Bronchial epithelial cell (primary cell): ENCODE results near the gene ZSCAN1. TPM values are rescaled to one million over a fixed set of nuclear protein-coding genes. Genes with fewer than 3 reads are reported as not detected.
"Not testable (repeated sequence)": the region's sequence is repeated elsewhere in the genome, so short reads cannot be mapped to it uniquely, and the experiment has no call there.

Source experiments
- DNase-seq: peaks from one replicate; pipeline ENCODE4 v3.0.0-alpha.2; 2010; ENCODE audit warnings: low read depth
- FAIRE-seq: peaks from 2 replicates; lab custom pipeline; 2011; peaks lifted over from hg19 to GRCh38; lab: Jason Lieb, UNC
- H3K27me3 ChIP-seq: 2 replicates; pipeline ENCODE4 v1.5.1; 2011; ENCODE audit warnings: low read length; ENCODE audit not compliant: control insufficient read depth, insufficient read depth
- H3K36me3 ChIP-seq: 2 replicates; pipeline ENCODE4 v1.5.1; 2011; ENCODE audit warnings: low read length; ENCODE audit not compliant: control insufficient read depth, insufficient read depth
- H3K4me3 ChIP-seq: 2 replicates; pipeline ENCODE4 v1.5.1; 2011; ENCODE audit warnings: mild to moderate bottlenecking, low read depth, low read length, control low read depth
- total RNA-seq: library from RNA; depleted of rRNA; stranded (reverse); fragments of >200 nt; gene quantifications from 2 replicates; pipeline ENCODE4 v1.2.1, GENCODE V29; 2014
- TF ChIP-seq, protein P1 (sequence below): IDR thresholded peaks from 2 replicates; pipeline ENCODE4 v1.5.1; 2011; ENCODE audit warnings: mild to moderate bottlenecking, moderate library complexity, low read length, control low read depth, inconsistent platforms; ENCODE audit not compliant: insufficient read depth, severe bottlenecking

Gene ZSCAN1
- total RNA-seq, 1 donor from 2014 or later = under 0.01 TPM

GRCh38 chr19:58003174-58003828 is 30.5 kb upstream of the ZSCAN1 start:
- H3K27me3 ChIP-seq = no peaks in the 10 kb centered on the region
- FAIRE-seq (no peak), DNase-seq (peak; percentile 12)
- H3K36me3 ChIP-seq = peaks cover 24% of the 10 kb centered on the region
- TF ChIP-seq, protein P1, sequence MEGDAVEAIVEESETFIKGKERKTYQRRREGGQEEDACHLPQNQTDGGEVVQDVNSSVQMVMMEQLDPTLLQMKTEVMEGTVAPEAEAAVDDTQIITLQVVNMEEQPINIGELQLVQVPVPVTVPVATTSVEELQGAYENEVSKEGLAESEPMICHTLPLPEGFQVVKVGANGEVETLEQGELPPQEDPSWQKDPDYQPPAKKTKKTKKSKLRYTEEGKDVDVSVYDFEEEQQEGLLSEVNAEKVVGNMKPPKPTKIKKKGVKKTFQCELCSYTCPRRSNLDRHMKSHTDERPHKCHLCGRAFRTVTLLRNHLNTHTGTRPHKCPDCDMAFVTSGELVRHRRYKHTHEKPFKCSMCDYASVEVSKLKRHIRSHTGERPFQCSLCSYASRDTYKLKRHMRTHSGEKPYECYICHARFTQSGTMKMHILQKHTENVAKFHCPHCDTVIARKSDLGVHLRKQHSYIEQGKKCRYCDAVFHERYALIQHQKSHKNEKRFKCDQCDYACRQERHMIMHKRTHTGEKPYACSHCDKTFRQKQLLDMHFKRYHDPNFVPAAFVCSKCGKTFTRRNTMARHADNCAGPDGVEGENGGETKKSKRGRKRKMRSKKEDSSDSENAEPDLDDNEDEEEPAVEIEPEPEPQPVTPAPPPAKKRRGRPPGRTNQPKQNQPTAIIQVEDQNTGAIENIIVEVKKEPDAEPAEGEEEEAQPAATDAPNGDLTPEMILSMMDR = no peak
- peak overlapping the region; percentile 77 for H3K4me3 ChIP-seq

DNA sequence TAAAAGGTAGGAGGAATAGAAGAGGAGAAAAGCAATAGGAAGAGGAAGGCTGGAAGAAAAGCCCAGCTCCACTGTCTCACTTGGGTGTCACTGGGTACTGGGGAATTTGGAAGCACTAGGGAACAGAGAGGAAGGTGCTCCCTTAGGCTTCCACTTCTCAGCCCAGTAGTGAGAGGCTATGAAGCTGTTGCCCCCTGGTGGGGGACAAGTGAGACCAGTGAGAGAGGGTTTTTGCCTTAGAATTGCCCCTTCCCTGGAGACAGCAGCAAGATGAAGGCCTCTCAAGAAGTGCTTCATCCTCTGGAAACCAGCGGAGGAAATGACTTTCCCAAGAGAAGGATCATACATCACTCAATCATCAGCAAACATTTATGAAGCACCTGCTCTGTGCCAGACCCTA is 26.5 kb upstream of the ZSCAN1 start:
- FAIRE-seq = no peak
- TF ChIP-seq, protein P1 = no peak

DNA sequence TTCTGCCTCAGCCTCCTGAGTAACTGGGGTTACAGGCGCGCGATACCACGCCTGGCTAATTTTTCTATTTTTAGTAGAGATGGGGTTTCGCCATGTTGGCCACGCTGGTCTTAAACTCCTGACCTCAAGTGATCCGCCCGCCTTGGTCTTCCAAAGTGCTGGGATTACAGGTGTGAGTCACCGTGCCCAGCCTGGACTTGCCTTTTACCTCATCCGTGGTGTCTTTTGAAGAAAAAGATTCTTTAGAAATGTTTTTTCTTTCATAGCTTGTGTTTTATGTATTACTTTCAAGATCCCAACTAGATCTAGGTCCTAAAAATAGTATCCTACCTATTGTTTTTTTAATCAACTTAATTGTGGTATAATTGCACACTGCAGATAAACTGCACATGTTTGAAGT is 24.9 kb upstream of the ZSCAN1 start:
- not testable (repeated sequence) for FAIRE-seq, H3K27me3 ChIP-seq, H3K36me3 ChIP-seq
- peak; percentile 77 for DNase-seq
- peak overlapping the region; percentile 66 for H3K4me3 ChIP-seq

More for the DNA sequence above, 26.5 kb upstream of the ZSCAN1 start:
- DNase-seq = no peak
- no peak overlapping the region for H3K4me3 ChIP-seq
- H3K27me3 ChIP-seq = no peaks in the 10 kb centered on the region
- H3K36me3 ChIP-seq = peaks cover 7% of the 10 kb centered on the region

- Histone ChIP-seq H3K4me3 (peak overlapping the region; percentile 66), H3K36me3 (peaks cover 5% of the 10 kb centered on the region), H3K27me3 (no peaks in the 10 kb centered on the region)
- FAIRE-seq (no peak), DNase-seq (no peak)
- TF ChIP-seq, protein P1 = no peak
Observed at GRCh38 chr19:58009301-58009665, 24.5 kb upstream of the ZSCAN1 start.

DNA sequence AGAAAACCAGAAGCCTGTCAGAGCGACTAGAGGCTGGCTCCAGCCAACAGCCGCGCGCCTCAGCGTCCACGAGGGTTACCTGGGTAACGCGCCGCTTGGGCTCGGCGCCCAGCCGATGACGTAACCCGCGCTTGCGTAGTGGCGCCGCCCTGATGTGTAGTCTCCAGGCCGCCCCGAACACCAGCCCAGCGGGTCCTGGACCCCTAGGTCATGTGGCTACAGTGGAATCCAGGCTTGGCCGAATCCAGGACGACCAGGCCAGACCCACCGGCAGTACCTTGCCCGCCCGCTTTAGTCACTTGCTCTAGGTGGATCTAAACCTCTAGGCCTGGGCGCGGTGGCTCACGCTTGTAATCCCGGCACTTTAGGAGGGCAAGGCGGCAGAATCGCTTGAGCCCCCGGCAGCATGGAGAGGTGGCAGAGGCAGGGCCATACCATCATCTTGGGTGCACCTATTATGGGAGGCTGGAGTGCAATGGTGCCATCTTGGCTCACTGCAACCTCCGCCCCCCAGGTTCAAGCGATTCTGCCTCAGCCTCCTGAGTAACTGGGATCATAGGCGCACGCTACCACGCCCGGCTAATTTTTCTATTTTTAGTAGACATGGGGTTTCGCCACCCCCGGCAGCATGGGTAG is 24.0 kb upstream of the ZSCAN1 start:
- peaks cover 3% of the 10 kb centered on the region for H3K36me3 ChIP-seq
- H3K27me3 ChIP-seq = no peaks in the 10 kb centered on the region
- peak overlapping the region; percentile 66 for H3K4me3 ChIP-seq
- TF ChIP-seq, protein P1 = no peak
- no peak for FAIRE-seq
- DNase-seq = peak; percentile 75

DNA sequence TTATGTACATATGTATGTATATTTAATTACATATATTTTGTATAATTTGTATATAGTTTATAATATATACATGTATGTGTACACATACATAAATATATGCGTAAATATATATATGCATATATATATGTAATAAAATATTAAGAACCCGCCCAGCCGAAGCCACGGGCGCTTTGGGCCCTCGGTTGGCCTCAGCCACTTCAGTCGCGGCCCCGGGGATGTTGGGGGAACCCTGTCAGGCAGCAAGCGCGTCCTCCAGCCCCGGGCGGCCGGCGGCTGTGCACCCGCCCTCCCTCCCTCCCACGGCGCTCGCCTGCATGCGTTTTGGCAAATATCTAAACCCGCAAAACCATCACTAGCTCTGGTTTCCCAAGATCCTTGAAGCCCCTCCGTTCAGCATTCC is 23.3 kb upstream of the ZSCAN1 start:
- Histone ChIP-seq H3K4me3 (no peak overlapping the region), H3K36me3 (peaks cover 3% of the 10 kb centered on the region), H3K27me3 (no peaks in the 10 kb centered on the region)
- no peak for FAIRE-seq
- TF ChIP-seq, protein P1 = no peak
- no peak for DNase-seq
